G401 (cell line): ENCODE measurements around the gene CSRP1. TPM values are rescaled to one million over a fixed set of nuclear protein-coding genes. Genes with fewer than 3 reads are reported as not detected.

Source experiments
- DNase-seq: peaks from one replicate; pipeline ENCODE4 v3.0.0-alpha.2; 2015; ENCODE audit warnings: low spot score
- in situ Hi-C: cut with HindIII; loops from 2 replicates; pipeline ENCODE4 v1.10.0; 2016; ENCODE audit warnings: low sequenced_read_pairs, mixed read lengths
- total RNA-seq: library from RNA; depleted of rRNA; stranded (reverse); fragments of >200 nt; shearing (Covaris generic); gene quantifications from 2 replicates; pipeline ENCODE4 v1.2.3, GENCODE V29; 2014

CSRP1 gene
- total RNA-seq, 1 experiment from 2014 or later: 176 TPM

DNA sequence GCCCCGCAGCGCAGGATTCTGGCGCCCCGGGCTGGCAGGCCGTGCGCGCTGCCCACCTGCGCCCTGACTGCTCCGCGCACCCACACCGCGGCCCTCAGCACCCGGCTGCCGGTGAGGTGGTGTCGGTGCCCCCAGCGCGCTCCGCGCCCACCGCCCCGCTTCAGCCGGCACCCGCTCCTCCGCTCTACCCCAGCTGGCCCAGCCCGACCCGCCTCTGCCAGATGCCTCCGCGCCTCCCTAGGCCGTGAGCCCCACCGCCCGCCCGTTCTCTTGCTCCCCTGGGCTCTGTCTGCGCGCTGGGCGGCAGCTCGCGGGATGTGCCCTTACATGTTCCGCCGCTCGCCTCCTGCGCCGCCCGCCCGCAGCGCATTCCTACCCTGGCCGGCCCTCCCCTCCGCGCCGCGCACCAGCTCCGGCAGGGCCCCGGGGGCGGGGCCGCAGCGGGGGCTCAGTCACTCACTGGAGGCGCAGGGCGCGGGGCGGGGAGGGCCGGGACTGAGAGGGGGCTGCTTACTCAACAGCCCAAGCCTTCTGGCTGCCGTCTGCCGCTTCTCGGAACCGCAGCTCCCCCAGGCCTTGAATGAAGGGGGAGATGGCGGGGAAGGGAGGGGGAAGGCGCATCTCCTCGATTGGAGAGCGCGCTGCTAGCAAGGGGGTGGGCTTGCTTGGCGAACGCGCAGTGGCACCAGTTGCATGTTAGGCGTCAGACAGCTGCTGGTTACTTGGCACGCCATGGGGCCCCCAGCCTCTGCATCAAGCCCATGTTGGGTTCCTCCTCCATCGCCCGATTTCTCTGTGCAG lies 37.9 kb downstream of the CSRP1 start, which contains the start of gene PHLDA3:
Gene PHLDA3, minus strand, starts transcription at position 345 of the 801 bp plus-strand sequence. CDS start 402 bp downstream, outside the sequence.
- in situ Hi-C loops: no loop called here
- peak; percentile 59 for DNase-seq

GRCh38 chr1:201468501-201468843 lies 38.5 kb downstream of the CSRP1 start:
- DNase-seq: no peak
- in situ Hi-C loops: no loop called here

- in situ Hi-C loops: no loop called here
- no peak for DNase-seq
Measured at GRCh38 chr1:201466492-201466891, 40.4 kb downstream of the CSRP1 start.

GRCh38 chr1:201465698-201466290 lies 41.1 kb downstream of the CSRP1 start:
- no peak for DNase-seq
- in situ Hi-C loops: no loop called here

- DNase-seq: peak; percentile 60
Measured at GRCh38 chr1:201463071-201463552, 43.8 kb downstream of the CSRP1 start.

DNA sequence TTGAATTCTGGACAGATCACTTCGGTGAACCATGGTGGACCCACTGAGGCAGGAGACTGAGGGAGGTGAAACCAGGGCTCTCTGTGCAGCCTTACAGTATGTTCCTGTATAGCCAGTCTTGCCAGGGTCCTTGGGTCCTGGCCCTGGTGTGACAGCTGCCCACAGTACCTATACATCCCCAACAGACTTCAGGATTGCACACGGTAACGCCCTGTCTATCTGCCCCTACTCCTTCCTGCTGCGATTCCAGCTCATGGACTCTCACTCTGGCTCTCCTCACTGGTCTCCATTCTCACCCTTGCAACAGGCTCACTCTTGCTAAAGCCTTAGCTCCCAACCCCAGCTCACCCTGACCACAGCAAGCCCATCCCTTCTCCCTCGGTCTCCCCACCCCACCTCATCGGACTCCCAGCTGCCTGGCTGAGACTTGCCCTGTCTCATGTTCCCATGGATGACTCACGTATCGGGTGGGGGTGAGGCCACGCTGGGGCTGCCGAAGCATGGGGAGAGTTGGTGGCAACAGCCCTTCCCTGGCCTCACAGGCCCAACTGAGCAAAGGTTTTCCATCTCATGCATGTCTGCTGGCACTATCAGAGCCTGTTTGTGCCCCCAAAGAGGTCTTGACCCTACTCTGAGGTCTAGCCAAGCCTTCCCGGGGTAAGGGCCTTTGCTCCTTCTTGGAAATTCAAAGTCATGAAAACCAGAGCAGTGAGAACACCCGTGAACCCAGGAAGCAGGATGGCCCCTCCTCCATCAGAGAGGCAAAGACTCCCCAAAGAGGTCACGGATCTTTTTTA lies 45.1 kb downstream of the CSRP1 start:
- in situ Hi-C loops: no loop called here
- DNase-seq: peak; percentile 41

More at GRCh38 chr1:201463071-201463552, 43.8 kb downstream of the CSRP1 start:
- in situ Hi-C loops: no loop called here

DNA sequence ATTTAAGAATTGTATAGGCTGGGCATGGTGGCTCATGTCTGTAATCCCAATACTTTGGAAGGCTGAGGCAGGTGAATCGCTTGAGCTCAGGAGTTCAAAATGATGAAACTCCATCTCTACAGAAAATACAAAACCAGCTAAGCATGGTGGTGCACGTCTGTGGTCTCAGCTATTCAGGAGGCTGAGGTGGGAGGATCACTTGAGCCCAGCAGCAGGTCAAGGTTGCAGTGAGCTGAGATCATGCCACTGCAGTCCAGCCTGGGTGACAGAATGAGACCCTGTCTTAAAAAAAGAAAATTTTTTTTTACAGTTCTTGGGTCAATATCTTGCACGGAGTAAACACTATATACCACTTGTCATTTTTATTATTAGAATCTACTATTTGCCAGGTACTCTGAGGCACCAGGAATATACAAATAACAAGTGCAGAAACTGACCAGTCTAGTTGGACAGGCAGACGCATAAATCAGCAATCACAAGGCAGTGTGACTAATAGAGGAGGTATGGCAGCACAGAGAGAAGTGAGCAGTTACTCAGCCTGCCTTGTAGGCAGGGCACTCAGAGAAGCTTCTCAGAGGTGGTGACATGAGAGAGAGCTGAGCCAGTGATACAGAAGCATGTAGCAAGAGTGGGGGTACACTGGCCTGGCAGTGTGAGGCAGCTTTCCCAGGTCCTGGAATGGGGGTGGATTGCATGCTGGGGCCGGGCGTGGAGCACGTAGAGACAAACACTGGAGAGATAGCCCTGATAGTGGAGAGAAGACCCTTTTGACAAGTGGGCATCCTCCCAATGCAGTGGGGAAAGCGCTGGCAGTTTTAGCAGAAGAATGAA lies 45.9 kb downstream of the CSRP1 start:
- in situ Hi-C loops: no loop called here
- peak; percentile 55 for DNase-seq

DNA sequence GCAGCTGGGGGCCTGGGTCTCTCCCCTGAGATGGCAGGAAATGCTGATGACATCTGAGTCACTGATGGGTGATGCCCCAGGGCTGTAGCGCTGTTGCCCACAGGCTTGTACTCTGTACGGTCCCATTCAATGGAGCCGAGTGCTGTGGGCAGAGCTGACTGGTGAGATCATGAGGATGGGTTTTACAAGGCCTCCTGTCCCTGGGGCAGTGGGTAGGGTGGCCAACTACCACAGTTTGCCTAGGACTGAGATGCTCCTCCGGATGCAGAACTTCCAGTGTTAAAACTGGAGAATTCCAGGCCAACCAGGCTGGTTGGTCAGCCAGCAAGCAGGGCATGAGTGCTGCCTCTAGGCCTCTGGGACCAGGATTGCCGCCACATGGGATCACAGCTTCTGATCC lies 47.1 kb downstream of the CSRP1 start:
- DNase-seq: no peak
- in situ Hi-C loops: no loop called here

GRCh38 chr1:201459052-201459451 lies 47.9 kb downstream of the CSRP1 start:
- in situ Hi-C loops: no loop called here
- no peak for DNase-seq

- in situ Hi-C loops: no loop called here
- DNase-seq: peak; percentile 58
Measured at GRCh38 chr1:201457508-201457960, 49.4 kb downstream of the CSRP1 start.

GRCh38 chr1:201456499-201457309 lies 50.2 kb downstream of the CSRP1 start:
- DNase-seq: peak; percentile 53
- in situ Hi-C loops: no loop called here

DNA sequence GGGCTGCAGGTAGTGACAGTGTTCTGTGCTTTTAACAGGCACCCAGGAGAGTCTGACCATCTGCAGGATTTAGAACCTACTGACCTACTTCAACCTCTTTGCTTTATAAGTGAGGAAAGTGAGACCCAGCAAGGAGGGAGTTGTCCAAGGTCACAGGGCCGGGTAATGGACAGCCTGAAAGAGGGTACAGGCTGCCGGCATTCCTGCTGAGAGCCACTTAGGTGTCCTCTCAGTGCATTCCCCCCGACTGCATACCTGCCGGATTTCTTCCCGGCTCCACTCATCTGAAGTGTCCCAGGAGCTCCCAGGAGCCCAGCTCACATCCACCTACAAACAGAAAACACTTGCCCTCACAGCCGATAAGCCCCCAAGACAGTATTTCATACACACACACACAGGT lies 51.8 kb downstream of the CSRP1 start:
- in situ Hi-C loops: no loop called here

DNA sequence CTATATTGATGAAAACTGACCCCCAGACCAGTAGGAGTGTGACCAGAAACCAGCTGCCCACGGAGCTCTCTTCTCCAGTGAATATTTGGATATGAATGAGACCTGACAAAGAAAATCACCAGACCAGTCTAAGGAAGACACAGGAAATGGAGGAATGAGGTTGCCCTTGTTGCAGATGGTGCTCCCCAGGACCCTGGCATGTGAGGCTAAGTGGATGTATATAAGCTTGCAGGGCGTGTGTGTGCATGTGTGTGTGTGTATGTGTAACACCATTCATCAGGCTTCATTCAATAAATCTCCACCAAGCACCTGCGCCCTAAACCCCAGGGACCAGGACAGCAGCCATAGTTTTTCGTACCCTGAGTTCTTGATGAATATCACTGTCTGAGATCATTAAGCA lies 52.3 kb downstream of the CSRP1 start:
- in situ Hi-C loops: no loop called here
- peak; percentile 59 for DNase-seq

More for the DNA sequence above, 51.8 kb downstream of the CSRP1 start:
- DNase-seq: no peak

DNA sequence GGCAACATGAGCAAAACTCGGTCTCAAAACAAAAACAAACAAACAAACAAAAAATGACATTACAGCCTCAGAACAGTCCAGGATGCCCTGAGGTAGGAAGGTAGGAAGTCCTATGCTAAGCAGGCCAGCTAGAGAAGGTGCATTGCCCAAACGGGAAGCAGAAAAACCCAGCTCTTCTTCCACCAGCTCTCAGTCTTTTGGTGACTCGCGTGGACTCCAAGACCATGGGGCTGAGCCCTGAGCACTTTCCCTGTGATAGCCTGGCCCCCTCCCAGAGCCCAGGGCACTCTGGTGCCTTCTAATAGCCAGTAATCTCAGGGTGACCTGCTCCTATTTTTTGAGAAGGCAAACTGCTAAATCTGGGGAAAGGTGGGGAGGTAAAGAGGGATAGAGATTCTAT lies 54.1 kb downstream of the CSRP1 start:
- DNase-seq: no peak
- in situ Hi-C loops: no loop called here

DNA sequence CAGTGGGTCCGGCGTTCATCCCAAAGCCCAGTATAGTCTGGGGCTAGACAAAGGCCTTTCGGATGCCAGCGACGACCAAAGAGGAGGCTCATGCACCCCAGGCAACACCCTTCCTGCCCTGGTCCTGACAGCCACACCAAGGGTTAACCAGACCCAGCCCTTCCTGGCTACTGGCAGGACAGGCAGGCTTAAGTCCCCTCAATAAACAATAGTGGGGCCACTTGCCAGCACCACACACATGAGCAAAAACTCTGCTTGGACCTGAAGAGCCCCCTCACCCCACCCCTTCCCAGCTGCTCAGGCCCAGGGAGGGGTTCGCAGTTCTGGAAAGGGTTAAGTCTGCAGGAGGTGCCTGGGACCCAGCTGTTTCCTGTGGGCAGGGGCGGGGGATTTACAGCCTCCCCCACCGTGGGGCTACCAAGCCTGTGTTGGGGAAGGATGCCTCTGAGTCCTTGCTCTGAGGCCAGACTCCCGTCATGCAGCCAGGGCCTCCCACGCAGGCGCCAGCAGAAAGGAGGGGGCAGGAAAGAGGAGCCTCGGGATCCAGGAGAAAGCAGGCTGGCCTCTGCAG lies 56.1 kb downstream of the CSRP1 start:
- in situ Hi-C loops: no loop called here
- DNase-seq: peak; percentile 70

- in situ Hi-C loops: loop anchor here (5.0 kb wide), 1 partner anchor 92 kb away; no protein-coding TSS in a partner anchor
Measured at GRCh38 chr1:201448990-201449389, 57.9 kb downstream of the CSRP1 start.

More at GRCh38 chr1:201448990-201449389, 57.9 kb downstream of the CSRP1 start:
- no peak for DNase-seq
